ENCODE results near the gene WASF2. TPM values are rescaled to one million over a fixed set of nuclear protein-coding genes. Genes with fewer than 3 reads are reported as not detected.

Gene WASF2
- total RNA-seq, 1 experiment from 2014 or later: 104 TPM

DNA sequence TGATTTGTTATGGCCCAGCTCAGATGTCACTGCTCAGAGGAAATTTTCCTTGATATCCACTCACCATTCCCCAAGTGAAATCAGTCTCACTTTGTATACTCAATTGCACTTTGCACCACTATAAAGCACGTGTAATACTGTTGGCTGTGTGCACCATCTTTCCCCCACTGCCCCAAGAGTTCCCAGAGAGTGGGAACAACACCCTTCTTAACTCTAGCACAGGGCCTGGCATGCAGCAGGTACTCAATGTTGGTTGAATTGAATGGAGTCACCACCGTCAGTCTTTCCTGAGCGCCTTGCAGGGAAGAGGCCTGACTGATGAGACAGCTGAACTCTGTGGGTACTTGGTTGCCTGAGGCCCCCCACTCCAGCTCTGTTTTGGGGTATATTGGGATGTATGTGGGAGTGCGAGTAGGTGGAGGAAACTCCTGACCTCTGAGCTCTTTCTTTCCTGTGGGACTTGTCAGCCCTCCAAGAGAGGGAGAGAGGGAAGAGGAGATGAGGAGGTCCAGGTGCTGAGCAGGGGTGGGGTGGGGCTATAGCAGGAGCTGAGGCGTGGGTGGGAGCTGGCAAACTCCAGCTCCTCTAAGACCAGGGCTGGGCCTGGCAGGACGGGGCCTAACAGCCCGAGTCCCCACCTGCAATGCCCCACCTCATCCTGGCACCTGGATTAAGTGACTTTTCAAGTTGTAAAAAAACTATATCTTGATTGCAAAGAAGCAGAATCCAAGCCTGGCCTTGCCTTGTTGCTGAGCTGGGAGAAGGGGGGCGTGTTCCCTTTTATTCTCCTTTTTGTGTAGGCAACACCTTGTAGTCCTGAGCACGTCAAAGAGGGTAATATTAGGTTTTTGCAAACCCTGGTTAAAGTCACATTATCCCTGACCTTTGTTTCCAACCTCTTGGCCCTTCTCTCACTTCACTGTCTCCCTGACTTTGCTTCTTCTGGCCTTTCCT is 19.4 kb upstream of the WASF2 start:
- no peaks in the 10 kb centered on the region for H3K36me3 Mint-ChIP-seq
- no peak for TF ChIP-seq ZNF138 (CRISPR knock-in tag; conservative IDR thresholded peaks at IDR 0.05)
- TF ChIP-seq MXD4 (CRISPR knock-in tag; IDR thresholded peaks at IDR 0.05; ENCODE audit: borderline replicate concordance): no peak
- TF ChIP-seq NR3C1 (CRISPR knock-in tag; conservative IDR thresholded peaks at IDR 0.05; ENCODE audit: low read depth): no peak
- no peak for TF ChIP-seq HMGA2 (CRISPR knock-in tag; IDR thresholded peaks at IDR 0.05)
- TF ChIP-seq, protein P1, sequence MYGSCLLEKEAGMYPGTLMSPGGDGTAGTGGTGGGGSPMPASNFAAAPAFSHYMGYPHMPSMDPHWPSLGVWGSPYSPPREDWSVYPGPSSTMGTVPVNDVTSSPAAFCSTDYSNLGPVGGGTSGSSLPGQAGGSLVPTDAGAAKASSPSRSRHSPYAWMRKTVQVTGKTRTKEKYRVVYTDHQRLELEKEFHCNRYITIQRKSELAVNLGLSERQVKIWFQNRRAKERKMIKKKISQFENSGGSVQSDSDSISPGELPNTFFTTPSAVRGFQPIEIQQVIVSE (CRISPR knock-in tag; IDR thresholded peaks at IDR 0.05; ENCODE audit: borderline replicate concordance): no peak
- TF ChIP-seq, protein P2, sequence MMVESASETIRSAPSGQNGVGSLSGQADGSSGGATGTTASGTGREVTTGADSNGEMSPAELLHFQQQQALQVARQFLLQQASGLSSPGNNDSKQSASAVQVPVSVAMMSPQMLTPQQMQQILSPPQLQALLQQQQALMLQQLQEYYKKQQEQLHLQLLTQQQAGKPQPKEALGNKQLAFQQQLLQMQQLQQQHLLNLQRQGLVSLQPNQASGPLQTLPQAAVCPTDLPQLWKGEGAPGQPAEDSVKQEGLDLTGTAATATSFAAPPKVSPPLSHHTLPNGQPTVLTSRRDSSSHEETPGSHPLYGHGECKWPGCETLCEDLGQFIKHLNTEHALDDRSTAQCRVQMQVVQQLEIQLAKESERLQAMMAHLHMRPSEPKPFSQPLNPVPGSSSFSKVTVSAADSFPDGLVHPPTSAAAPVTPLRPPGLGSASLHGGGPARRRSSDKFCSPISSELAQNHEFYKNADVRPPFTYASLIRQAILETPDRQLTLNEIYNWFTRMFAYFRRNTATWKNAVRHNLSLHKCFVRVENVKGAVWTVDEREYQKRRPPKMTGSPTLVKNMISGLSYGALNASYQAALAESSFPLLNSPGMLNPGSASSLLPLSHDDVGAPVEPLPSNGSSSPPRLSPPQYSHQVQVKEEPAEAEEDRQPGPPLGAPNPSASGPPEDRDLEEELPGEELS (CRISPR knock-in tag; IDR thresholded peaks at IDR 0.05): no peak
- TF ChIP-seq GRHL2 (CRISPR knock-in tag; IDR thresholded peaks at IDR 0.05; ENCODE audit: insufficient replicate concordance, severe bottlenecking): no peak
- TF ChIP-seq EMX1 (CRISPR knock-in tag; IDR thresholded peaks at IDR 0.05): no peak
- TF ChIP-seq ZNF317 (CRISPR knock-in tag; IDR thresholded peaks at IDR 0.05; ENCODE audit: borderline replicate concordance, low read depth): no peak
- TF ChIP-seq, protein P3, sequence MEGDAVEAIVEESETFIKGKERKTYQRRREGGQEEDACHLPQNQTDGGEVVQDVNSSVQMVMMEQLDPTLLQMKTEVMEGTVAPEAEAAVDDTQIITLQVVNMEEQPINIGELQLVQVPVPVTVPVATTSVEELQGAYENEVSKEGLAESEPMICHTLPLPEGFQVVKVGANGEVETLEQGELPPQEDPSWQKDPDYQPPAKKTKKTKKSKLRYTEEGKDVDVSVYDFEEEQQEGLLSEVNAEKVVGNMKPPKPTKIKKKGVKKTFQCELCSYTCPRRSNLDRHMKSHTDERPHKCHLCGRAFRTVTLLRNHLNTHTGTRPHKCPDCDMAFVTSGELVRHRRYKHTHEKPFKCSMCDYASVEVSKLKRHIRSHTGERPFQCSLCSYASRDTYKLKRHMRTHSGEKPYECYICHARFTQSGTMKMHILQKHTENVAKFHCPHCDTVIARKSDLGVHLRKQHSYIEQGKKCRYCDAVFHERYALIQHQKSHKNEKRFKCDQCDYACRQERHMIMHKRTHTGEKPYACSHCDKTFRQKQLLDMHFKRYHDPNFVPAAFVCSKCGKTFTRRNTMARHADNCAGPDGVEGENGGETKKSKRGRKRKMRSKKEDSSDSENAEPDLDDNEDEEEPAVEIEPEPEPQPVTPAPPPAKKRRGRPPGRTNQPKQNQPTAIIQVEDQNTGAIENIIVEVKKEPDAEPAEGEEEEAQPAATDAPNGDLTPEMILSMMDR (IDR thresholded peaks at IDR 0.05): no peak
- TF ChIP-seq ESRRA (CRISPR knock-in tag; IDR thresholded peaks at IDR 0.05; ENCODE audit: borderline replicate concordance): no peak
- TF ChIP-seq, protein P4, sequence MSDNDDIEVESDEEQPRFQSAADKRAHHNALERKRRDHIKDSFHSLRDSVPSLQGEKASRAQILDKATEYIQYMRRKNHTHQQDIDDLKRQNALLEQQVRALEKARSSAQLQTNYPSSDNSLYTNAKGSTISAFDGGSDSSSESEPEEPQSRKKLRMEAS (CRISPR knock-in tag; IDR thresholded peaks at IDR 0.05): no peak
- H3K4me3 Mint-ChIP-seq: no peak overlapping the region
- no peak for ATAC-seq
- CTCF ChIA-PET: interaction anchor here (0.7 to 3.4 kb wide), 9 partner anchors 12 to 466 kb away, joined by 3 to 22 read pairs (median 4); no protein-coding TSS in a partner anchor
- no peaks in the 10 kb centered on the region for H3K9me3 Mint-ChIP-seq
- no peaks in the 10 kb centered on the region for H3K27me3 Mint-ChIP-seq (ENCODE audit: low read depth)
- peaks cover 28% of the 10 kb centered on the region for H3K4me1 Mint-ChIP-seq
- POLR2A ChIA-PET: no interaction called here
- peak overlapping the region; percentile 65; the same call in 1 of the 2 replicates for H3K27ac Mint-ChIP-seq
- no peak for DNase-seq (ENCODE audit: low spot score)

DNA sequence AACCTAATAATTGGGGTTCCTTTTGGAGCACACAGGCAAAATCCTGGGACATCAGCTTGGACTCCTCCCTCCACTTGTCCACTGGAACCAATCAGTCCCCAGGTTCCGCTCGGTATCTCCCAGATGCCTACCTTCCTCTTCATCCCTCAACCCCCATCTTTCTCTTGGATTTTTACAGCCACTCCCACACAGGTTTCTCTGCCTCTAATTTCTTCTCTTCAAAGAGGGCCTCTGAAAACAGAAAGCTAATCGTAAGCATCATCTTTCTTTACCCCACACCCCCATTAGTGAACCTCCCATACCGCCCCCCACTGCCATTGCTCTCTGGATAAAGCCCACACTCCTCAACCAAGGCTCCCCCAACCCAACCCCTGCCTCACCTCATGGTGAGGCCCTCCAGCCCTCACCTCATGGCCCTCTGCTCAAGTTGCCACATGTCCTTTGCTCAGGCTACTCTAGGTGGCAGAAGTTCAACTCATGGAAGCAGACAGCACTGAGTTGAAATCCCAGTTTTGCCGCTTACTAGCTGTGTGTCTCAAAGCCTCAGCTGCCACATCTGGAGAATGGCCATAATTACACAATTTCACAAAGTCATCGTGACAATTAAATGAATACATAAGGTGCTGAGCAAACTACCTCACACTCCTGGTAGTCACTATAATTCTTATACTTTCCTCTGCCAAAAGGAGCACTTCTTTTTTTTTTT is 18.1 kb upstream of the WASF2 start:
- Mint-ChIP-seq H3K4me1 (peaks cover 30% of the 10 kb centered on the region), H3K9me3 (no peaks in the 10 kb centered on the region), H3K27me3 (ENCODE audit: low read depth) (no peaks in the 10 kb centered on the region), H3K4me3 (no peak overlapping the region), H3K27ac (peak overlapping the region; percentile 28), H3K36me3 (no peaks in the 10 kb centered on the region)
- ChIA-PET POLR2A (no interaction called here), CTCF (interaction anchor here (0.6 to 3.4 kb wide), 9 partner anchors 11 to 464 kb away, joined by 3 to 22 read pairs (median 4); no protein-coding TSS in a partner anchor)
- TF ChIP-seq FOXP1 (CRISPR knock-in tag; IDR thresholded peaks at IDR 0.05; ENCODE audit: borderline replicate concordance) (no peak), ESRRA (CRISPR knock-in tag; IDR thresholded peaks at IDR 0.05; ENCODE audit: borderline replicate concordance) (no peak), GTF2I (CRISPR knock-in tag; conservative IDR thresholded peaks at IDR 0.05) (0 out of 2 replicates have a peak, but pooled peaks have one; percentile 9)
- no peak for DNase-seq (ENCODE audit: low spot score)
- ATAC-seq: peak; percentile 60

DNA sequence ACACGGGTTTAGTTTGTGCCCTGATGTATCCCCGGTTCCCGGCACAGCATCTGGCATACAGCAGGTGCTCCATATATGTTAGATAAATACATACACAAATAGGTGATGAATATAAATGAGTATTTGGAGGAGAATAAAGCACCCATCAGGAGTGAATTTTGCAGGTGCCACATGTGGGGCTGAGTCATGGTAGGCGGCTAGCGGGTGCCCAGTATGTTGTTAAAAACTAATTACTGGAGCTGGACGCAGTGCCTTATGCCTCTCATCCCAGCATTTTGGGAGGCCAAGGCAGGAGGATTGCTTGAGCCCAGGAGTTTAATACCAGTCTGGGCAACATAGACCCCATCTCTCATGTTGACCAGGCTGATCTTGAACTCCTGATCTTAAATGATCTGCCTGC is 16.7 kb upstream of the WASF2 start:
- Mint-ChIP-seq H3K4me3 (no peak overlapping the region), H3K36me3 (no peaks in the 10 kb centered on the region), H3K4me1 (peaks cover 33% of the 10 kb centered on the region), H3K9me3 (no peaks in the 10 kb centered on the region), H3K27me3 (ENCODE audit: low read depth) (no peaks in the 10 kb centered on the region), H3K27ac (no peak overlapping the region)
- ChIA-PET CTCF (interaction anchor here (0.7 to 3.4 kb wide), 3 partner anchors 10 to 200 kb away, joined by 3 to 14 read pairs (median 10); no protein-coding TSS in a partner anchor), POLR2A (no interaction called here)
- ATAC-seq: no peak
- DNase-seq (ENCODE audit: low spot score): no peak
- TF ChIP-seq GRHL2 (CRISPR knock-in tag; IDR thresholded peaks at IDR 0.05; ENCODE audit: insufficient replicate concordance, severe bottlenecking): no peak
- TF ChIP-seq NR1H2 (CRISPR knock-in tag; IDR thresholded peaks at IDR 0.05): no peak
- TF ChIP-seq, protein P2 (CRISPR knock-in tag; IDR thresholded peaks at IDR 0.05): no peak
- TF ChIP-seq, protein P5, sequence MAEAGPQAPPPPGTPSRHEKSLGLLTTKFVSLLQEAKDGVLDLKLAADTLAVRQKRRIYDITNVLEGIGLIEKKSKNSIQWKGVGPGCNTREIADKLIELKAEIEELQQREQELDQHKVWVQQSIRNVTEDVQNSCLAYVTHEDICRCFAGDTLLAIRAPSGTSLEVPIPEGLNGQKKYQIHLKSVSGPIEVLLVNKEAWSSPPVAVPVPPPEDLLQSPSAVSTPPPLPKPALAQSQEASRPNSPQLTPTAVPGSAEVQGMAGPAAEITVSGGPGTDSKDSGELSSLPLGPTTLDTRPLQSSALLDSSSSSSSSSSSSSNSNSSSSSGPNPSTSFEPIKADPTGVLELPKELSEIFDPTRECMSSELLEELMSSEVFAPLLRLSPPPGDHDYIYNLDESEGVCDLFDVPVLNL (CRISPR knock-in tag; IDR thresholded peaks at IDR 0.05; ENCODE audit: borderline replicate concordance, low read depth): no peak
- no peak for TF ChIP-seq CREB1 (CRISPR knock-in tag; IDR thresholded peaks at IDR 0.05)
- TF ChIP-seq ZBTB21 (CRISPR knock-in tag; IDR thresholded peaks at IDR 0.05; ENCODE audit: borderline replicate concordance): no peak

All from WTC11 (cell line).